GM12801 (cell line): ENCODE data around the gene TRABD.

ENCODE experiments used
- TF ChIP-seq, protein P1 (sequence below): IDR thresholded peaks from one replicate; pipeline ENCODE4 v1.5.1; 2011; ENCODE audit warnings: control low read depth; ENCODE audit not compliant: insufficient read length; ENCODE audit errors: extremely low read depth

Gene TRABD

DNA sequence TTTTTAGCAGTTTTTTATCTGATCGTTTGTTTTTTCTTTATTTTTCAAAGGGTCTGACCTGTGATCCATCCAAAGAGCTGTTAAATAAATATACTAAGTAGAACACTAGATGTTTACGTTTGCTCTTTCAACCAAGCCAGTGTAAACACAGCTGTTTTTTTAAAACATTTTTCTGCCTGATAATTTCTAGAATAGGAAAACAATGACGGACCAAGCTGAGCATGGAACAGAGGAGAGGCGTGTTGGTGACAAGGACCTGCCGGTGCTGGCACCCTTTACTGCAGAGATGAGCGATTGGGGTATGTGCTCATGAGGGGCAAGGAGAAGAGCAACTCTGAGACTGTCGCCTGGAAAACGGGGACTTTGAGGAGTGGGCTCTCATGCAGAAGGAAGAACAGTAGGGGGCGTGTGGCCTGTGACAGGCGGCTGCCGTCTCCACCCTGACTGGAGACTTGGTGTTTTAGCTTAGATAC lies 43.8 kb upstream of the TRABD start:
- TF ChIP-seq, protein P1, sequence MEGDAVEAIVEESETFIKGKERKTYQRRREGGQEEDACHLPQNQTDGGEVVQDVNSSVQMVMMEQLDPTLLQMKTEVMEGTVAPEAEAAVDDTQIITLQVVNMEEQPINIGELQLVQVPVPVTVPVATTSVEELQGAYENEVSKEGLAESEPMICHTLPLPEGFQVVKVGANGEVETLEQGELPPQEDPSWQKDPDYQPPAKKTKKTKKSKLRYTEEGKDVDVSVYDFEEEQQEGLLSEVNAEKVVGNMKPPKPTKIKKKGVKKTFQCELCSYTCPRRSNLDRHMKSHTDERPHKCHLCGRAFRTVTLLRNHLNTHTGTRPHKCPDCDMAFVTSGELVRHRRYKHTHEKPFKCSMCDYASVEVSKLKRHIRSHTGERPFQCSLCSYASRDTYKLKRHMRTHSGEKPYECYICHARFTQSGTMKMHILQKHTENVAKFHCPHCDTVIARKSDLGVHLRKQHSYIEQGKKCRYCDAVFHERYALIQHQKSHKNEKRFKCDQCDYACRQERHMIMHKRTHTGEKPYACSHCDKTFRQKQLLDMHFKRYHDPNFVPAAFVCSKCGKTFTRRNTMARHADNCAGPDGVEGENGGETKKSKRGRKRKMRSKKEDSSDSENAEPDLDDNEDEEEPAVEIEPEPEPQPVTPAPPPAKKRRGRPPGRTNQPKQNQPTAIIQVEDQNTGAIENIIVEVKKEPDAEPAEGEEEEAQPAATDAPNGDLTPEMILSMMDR: no peak

DNA sequence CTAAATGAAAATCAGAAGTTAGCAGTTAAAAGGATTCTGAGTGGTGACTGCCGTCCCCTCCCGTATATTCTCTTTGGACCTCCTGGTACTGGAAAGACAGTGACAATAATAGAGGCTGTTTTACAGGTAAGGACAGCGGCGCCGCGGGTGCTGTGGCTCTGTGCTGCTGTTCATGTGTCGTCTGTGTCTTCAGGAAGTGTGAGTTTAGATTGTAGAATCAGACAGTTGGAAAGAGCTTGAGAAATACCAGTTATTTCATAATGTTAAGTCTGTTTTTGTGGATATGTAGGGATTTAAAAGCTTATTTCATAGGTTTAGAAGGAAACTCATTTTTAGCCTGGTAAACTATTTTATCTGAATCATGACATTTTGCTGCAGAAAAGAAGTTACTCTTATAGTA lies 42.6 kb upstream of the TRABD start:
- TF ChIP-seq, protein P1: no peak

DNA sequence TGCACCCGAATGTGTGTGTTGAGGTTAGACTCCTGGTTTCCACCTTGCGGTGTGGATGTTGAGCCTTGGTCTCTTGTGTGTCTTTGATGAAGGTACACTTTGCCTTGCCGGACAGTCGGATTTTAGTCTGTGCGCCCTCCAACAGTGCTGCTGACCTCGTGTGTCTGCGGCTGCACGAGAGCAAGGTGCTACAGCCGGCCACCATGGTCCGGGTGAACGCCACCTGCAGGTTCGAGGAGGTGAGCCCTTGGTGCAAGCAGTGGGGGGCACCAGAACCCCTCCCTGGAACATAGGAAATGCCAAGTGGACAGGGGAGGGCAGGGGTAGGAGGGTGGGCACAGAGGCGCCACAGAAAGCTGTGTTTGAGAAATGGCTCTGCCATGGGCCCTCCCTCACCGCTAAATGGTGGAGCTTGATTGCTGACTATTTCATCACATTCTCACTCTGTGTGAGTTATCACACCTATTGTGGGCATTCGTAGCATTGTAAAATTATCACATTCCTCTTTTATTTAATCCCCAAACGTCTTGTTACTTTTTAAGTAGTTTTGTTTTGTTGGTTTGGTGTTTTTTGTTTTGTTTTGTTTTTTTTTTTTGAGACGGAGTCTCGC lies 41.6 kb upstream of the TRABD start:
- TF ChIP-seq, protein P1: no peak

DNA sequence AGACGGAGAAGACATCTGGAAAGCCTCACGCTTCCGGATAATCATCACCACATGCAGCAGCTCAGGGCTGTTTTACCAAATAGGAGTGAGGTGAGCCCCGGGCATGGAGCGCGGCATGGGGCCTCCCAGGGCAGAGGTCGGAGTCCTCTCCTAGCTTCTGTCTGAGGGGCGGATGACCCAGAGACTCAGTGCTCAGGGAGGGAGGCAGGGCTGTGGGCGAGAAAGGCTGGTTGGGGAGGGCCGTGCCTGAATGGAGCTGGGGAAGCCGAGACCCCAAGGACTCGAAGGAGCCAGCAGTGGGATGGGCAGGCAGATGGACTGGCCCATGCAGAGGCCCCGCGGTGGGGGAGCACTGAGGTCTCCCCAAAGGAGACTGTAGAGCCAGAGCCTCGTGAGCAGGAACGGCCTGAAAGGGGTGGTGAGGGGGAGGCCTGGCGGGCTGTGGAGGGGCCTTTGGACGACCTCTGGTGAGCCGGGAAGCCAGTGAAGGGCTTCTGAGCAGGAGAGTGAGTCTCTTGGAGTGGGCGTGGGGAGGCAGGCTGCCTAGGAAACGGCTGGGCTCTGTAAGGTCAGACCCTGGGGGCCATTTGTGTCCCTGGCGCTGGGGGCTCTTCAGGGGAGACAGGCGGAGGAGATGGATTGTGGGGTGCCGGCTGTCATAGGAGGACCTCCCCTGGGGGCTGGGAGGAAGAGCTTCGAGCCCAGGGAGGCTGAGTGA lies 39.8 kb upstream of the TRABD start:
- TF ChIP-seq, protein P1: no peak

DNA sequence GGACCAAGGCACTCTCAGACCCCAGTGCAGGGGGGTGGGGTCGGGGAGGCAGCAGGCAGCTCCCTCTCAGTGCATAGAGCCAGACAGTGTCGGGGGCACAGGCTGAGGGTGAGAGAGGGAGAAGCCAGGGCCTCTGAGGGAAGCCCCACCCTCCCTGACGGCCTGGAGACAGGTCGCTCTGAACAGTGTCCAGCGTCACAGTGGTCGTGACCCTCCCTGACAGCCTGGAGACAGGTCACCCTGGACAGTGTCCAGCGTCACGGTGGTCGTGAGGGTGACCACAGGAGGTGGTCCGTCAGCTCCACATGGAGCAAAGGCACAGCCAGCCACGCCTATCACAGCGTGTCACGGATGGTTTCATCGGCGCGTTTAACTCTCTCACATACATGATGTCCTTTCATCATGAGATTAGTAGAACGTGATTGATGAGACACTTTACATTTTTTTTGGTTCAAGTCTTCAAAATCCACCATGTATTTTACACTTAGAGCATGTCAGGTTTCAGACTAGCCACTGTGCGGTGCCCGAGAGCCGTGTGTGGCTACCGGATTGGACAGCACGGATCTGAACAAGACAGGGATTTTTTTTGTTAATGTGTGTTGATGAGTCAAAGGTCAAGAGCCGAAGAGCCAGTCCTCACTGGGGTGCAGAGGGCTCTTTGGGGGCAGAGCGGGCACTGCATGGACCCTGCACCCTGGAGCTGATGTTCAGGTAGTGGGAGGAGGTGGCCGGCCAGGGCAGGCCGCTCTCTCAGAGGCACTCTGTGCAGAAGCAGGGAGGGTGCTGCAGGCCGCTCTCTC lies 39.1 kb upstream of the TRABD start:
- TF ChIP-seq, protein P1: no peak

DNA sequence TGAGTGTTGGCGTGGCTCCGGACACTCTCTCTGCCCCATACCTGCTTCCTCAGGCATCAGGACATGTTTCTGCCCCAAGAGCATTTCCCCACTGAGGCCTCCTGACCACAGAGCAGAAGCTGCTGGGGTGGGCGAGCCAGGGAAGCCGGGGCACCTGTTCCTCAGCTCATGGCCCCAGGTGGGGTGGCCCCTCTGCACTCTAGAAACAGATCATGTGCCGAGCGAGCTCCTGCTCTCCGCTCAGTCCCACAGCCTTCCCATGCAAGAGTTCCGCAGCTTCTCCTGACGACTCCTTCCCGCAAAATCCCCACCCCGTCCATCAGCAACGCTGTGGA lies 37.6 kb upstream of the TRABD start:
- TF ChIP-seq, protein P1: no peak

DNA sequence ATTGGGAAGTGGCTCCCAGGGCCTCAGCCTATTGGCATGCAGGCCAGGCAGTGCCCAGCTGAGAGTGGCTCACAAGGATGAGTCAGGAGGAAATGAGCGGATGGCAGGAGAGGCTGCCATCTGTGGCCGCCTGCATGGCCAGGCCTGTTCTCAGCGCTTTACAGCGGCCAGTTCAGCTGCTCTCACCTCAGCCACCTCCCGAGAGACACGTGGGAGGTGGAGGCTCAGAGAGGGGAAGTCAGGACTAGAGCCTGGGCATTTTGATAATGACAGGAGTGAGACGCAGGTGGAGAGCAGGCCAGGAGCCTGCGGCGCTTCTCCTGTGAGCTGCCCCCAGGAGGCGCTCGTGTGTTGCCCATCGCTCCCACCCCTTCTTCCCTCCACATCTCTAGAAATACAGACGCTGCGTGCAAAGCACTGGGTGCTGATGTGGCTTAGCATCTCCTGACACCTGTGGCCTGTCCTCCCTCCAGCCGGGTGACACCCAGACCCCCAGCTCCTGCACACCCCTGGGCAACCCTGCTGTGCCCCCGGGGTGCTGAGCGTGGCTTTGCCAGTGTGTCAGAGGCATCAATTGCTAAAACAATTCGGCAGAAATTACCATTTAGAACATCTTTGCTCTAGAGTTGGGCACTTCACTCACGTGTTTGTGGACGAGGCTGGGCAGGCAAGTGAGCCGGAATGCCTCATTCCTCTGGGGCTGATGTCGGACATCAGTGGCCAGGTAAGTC lies 36.6 kb upstream of the TRABD start:
- TF ChIP-seq, protein P1: no peak
